Measurements from ENCODE around the gene AKT1. TPM values are rescaled to one million over a fixed set of nuclear protein-coding genes. Genes with fewer than 3 reads are reported as not detected.

AKT1 gene
- total RNA-seq, 1 experiment from 2014 or later, result 83.3 TPM

GRCh38 chr14:104789752-104790743 lies 5.5 kb downstream of the AKT1 start:
- no TSS peak for BruUV-seq (replicated peaks)
- no peaks in the 10 kb centered on the region for H3K9me3 Mint-ChIP-seq (ENCODE audit: unreplicated experiment)
- no peak for DNase-seq (ENCODE audit: unreplicated experiment)
- peaks cover 33% of the 10 kb centered on the region for H3K4me1 Mint-ChIP-seq (ENCODE audit: insufficient read depth, unreplicated experiment)
- CTCF ChIA-PET, result interaction anchor here (0.5 to 1.5 kb wide), 5 partner anchors 21 to 748 kb away, joined by 3 to 11 read pairs (median 3); no protein-coding TSS in a partner anchor
- no peak for TF ChIP-seq CTCF (IDR thresholded peaks at IDR 0.05; ENCODE audit: unreplicated experiment)
- POLR2A ChIA-PET, result no interaction called here
- no peaks in the 10 kb centered on the region for H3K27me3 Mint-ChIP-seq (ENCODE audit: insufficient read depth, unreplicated experiment)
- H3K27ac Mint-ChIP-seq (ENCODE audit: low read depth, unreplicated experiment), result no peak overlapping the region
- H3K4me3 Mint-ChIP-seq (ENCODE audit: unreplicated experiment), result no peak overlapping the region
- H3K36me3 Mint-ChIP-seq (ENCODE audit: insufficient read depth, unreplicated experiment), result peaks cover 5% of the 10 kb centered on the region
- intact Hi-C loops (cut with micrococcal nuclease), result no loop called here

GRCh38 chr14:104788873-104789663 lies 6.5 kb downstream of the AKT1 start:
- no TSS peak for BruUV-seq (replicated peaks)
- Mint-ChIP-seq H3K9me3 (ENCODE audit: unreplicated experiment) (no peaks in the 10 kb centered on the region), H3K27ac (ENCODE audit: low read depth, unreplicated experiment) (no peak overlapping the region), H3K4me3 (ENCODE audit: unreplicated experiment) (no peak overlapping the region), H3K4me1 (ENCODE audit: insufficient read depth, unreplicated experiment) (peaks cover 27% of the 10 kb centered on the region), H3K27me3 (ENCODE audit: insufficient read depth, unreplicated experiment) (no peaks in the 10 kb centered on the region), H3K36me3 (ENCODE audit: insufficient read depth, unreplicated experiment) (peaks cover 5% of the 10 kb centered on the region)
- DNase-seq (ENCODE audit: unreplicated experiment), result no peak
- CTCF ChIA-PET, result interaction anchor here (0.6 to 1.5 kb wide), 3 partner anchors 20 to 56 kb away, joined by 3 to 11 read pairs (median 3); no protein-coding TSS in a partner anchor
- POLR2A ChIA-PET, result no interaction called here
- TF ChIP-seq CTCF (IDR thresholded peaks at IDR 0.05; ENCODE audit: unreplicated experiment), result no peak
- intact Hi-C loops (cut with micrococcal nuclease), result no loop called here

GRCh38 chr14:104788161-104788818 lies 7.3 kb downstream of the AKT1 start:
- no TSS peak for BruUV-seq (replicated peaks)
- CTCF ChIA-PET, result interaction anchor here (1.2 kb wide), 1 partner anchor 19 kb away, joined by 6 read pairs; no protein-coding TSS in a partner anchor
- Mint-ChIP-seq H3K4me1 (ENCODE audit: insufficient read depth, unreplicated experiment) (peaks cover 20% of the 10 kb centered on the region), H3K36me3 (ENCODE audit: insufficient read depth, unreplicated experiment) (peaks cover 5% of the 10 kb centered on the region), H3K27me3 (ENCODE audit: insufficient read depth, unreplicated experiment) (no peaks in the 10 kb centered on the region), H3K9me3 (ENCODE audit: unreplicated experiment) (no peaks in the 10 kb centered on the region), H3K4me3 (ENCODE audit: unreplicated experiment) (no peak overlapping the region), H3K27ac (ENCODE audit: low read depth, unreplicated experiment) (no peak overlapping the region)
- no peak for DNase-seq (ENCODE audit: unreplicated experiment)
- intact Hi-C loops (cut with micrococcal nuclease), result no loop called here
- POLR2A ChIA-PET, result no interaction called here
- no peak for TF ChIP-seq CTCF (IDR thresholded peaks at IDR 0.05; ENCODE audit: unreplicated experiment)

All from MCF 10A (cell line).